Renal cortical epithelial cell (primary cell): ENCODE results near the gene BANP. TPM values are rescaled to one million over a fixed set of nuclear protein-coding genes. Genes with fewer than 3 reads are reported as not detected.
A peak's percentile ranks its signal among the peaks of the same experiment; 100 is the strongest.
"Not testable (repeated sequence)": the region's sequence is repeated elsewhere in the genome, so short reads cannot be mapped to it uniquely, and the experiment has no call there.

Experiments
- DNase-seq: peaks from one replicate; pipeline ENCODE4 v3.0.0-alpha.2; 2011; ENCODE audit warnings: low read depth
- total RNA-seq: library from RNA; depleted of rRNA; stranded (reverse); fragments of >200 nt; gene quantifications from 2 replicates; pipeline ENCODE4 v1.2.3, GENCODE V29; 2014

The BANP gene
- total RNA-seq, 1 donor from 2014 or later = 27.9 TPM

DNA sequence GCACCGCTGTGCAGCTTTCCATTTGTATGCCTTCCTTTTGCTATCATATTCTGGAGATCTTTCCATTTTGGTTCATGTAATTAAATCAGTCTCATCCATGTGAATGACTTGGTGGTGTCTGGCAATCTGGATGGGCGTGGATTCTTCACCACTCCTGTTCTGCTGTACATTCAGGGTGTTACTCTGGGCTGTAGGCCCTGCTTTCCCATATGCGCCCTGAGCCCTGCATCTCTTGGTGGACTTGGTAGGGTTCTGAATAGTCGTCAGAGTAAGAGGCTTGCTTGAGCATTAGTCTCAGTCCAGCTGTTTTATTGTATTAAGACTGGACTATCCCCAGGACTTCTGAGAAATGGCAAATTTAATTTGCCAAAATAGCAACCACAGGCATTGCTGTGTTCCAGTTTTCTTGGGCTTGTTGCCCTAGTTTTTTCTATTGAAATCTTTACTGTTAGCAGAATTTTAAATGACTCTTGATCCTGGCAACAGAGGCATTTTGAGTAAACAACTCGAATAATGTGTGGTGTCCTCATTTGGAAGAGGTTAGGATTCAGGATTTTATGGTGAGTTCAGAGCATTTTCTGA lies 14.9 kb downstream of the BANP start:
- DNase-seq = peak; percentile 39

DNA sequence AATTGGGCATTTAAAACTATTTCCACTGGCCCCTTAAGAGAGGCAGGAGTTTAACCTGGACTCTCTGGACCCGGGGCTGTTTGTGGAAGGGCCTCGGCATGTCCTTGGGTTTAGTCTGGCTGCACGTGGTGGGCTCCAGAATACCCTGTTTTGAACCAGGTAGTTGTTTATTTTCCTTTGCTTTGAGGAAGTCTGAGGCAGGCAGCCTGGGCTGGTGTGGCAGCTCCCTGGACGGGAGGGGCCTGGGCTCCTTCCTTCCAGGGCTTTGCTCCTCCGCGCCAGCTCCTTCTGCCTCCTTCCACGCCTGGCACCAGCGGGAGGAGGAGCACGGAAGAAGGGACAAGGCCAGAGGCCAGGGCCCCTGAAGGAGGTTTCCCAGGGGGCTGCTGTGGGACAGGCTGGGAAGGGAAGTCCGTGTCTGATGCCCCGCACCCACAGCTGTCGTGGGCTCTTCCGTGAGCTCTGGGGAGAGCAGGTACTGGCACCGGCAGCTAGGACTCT lies 15.5 kb downstream of the BANP start:
- DNase-seq = peak; percentile 28

DNA sequence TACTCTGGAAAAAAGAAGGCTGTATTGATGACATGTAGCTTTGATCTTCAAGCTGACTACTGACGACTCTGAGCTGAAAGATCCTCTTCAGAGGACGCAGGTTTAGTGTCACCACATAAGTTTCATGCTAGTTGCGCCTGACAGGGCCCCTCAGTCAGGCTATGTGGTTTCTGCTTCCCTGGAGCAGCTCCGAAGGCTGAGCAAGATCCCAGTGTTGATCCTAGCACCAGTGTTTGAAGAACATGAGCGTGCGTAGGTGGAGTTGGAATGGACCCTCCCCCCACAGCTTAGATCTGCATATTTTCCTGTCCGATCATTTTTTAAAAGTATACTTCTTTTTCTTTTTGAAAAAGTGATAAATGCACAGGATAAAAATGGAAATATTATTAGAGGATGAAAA lies 17.3 kb downstream of the BANP start:
- DNase-seq = peak; percentile 9

GRCh38 chr16:87970186-87970585 lies 19.0 kb downstream of the BANP start:
- DNase-seq = peak; percentile 94

GRCh38 chr16:87971933-87972332 lies 20.7 kb downstream of the BANP start:
- no peak for DNase-seq

DNA sequence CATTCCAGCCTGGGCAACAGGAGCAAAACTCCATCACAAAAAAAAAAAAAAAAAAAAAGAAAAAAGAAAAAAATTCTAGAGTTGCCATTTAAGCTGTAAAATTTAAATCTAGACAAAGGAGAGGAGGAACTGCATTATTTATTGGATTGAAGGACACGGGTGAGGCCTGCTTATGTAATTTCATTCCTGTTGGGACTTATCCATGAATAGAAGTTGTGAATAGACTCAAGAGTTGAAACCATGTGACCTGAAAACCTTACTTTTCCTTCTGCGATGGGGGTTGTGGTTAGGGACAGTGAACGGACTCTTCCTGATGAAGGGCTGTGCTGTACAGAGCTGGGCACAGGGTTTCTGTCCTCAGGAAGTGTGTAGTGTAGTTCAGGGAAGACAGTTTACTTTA lies 22.5 kb downstream of the BANP start:
- no peak for DNase-seq

- DNase-seq = no peak
These were observed 22.9 kb downstream of the BANP start for GRCh38 chr16:87974178-87974577.

GRCh38 chr16:87976665-87977064 lies 25.4 kb downstream of the BANP start:
- DNase-seq = no peak

DNA sequence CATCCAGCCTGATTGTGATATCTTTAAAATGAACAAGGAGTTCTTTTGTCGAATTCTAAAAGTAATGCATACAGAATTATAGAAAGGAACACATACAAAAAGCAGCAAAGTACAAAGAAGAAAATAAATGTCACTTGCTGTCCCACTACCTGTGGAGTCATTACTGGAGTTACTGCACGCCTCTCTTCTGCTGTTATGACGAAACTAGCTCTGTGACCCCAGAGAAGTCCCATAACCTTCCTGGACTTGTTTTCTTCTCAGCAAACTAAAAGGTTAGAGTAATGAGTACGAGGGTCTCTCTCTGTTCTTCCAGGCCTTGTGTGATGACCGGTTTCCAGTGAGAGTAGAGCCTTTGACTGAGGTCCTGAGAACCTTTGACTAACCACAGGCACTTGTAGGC lies 26.9 kb downstream of the BANP start:
- DNase-seq = no peak

DNA sequence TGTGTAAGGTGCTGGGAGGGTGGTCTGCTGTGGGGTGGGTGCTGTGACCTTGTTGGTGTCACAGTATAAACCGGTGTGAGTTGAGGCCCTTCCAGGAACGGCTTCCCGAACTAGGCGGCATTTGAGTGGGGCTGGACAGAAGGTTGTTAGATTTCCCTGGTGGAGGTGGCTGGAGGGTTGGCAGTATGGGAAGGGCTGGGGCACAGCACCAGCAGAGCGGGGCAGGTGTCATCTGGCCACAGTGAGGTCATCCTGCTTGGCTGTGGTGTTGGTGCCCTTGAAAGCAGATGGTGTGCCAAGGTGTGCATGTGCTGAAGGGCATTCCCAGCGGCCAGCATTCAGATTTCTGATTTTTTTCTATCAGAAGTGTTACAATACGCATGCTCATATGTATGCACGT lies 28.1 kb downstream of the BANP start:
- DNase-seq = no peak

DNA sequence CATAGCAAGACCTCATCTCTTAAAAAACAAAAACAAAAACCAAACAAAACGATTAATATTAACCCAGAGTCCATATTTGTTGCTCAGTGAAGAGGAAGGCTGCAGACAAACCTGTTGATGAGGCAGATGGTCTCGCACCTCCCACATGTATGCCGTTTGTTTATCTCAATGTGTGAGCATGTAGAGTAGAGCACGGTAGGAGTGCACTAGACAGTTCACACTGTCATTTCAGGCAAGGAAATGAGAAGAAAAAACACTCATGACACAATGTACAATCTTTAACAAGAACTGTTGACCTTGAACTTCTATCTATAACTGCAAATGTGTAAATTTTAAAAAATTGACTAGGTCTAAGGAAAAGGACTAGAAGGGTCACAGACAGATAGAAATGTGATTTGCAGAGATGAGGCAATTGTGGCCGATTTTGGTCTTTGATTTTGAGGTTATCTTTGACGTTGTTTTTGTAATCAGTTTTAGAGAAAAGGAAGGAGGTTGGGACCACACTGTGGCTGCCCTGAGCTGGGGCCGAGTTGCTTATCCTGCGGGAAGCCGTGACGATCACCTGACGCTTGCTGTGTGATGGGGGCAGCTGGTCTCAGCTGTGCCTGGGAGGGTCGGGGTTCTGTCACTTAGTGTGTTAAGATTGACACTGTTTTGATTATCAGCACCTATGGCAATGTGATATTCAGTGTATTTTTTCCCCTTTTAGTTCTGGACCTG lies 28.8 kb downstream of the BANP start:
- not testable (repeated sequence) for DNase-seq

DNA sequence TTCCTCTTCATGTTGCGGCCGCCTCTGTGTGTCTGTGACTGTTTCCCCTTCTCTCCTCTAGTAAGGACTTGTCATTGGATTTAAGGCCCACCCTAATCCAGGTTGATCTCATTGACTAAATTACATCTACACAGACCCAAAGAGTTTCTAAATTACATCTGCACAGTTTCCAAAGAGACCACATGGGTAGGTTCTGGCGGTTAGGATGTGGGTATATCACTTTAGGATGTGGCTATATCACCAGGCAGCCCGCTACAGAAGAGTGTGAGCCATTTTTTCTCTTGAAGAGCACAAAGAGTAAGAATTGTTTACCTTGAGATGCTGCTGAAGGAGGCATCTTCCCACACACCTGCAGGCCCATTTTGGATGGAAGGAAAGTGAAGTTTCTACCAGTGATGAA lies 30.1 kb downstream of the BANP start:
- DNase-seq = not testable (repeated sequence)

DNA sequence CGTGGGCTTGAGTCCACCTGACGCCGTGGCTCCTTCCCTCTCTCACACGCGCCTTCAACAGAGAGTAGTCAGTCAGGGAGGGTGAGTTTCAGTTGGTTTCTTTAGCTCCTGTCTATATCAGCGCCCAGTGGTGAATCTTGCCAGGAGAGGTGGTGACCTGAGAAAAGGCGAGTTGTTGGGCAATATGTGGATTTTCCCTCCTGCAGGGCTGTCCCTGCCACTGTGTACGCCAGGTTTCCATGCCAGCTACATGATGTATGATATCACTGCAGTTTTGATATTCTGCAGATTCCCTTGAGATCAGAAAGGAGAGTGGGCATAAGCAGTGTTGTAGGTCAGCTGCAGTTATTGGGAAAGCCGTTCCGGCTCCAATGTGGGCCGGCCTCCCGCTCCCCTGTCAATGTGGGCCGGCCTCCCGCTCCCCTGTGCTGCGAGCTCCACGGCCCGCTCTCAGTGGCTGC lies 31.4 kb downstream of the BANP start:
- peak; percentile 42 for DNase-seq

- peak; percentile 27 for DNase-seq
These were observed 32.0 kb downstream of the BANP start for GRCh38 chr16:87983072-87983736.

- DNase-seq = peak; percentile 68
These were observed 32.5 kb downstream of the BANP start for GRCh38 chr16:87983737-87984097.

GRCh38 chr16:87984180-87984579 lies 32.9 kb downstream of the BANP start:
- DNase-seq = peak; percentile 14

GRCh38 chr16:87984632-87985267 lies 33.5 kb downstream of the BANP start:
- DNase-seq = no peak

GRCh38 chr16:87985493-87985892 lies 34.3 kb downstream of the BANP start:
- DNase-seq = not testable (repeated sequence)

- peak; percentile 81 for DNase-seq
These were observed 35.2 kb downstream of the BANP start for GRCh38 chr16:87986361-87986849.

DNA sequence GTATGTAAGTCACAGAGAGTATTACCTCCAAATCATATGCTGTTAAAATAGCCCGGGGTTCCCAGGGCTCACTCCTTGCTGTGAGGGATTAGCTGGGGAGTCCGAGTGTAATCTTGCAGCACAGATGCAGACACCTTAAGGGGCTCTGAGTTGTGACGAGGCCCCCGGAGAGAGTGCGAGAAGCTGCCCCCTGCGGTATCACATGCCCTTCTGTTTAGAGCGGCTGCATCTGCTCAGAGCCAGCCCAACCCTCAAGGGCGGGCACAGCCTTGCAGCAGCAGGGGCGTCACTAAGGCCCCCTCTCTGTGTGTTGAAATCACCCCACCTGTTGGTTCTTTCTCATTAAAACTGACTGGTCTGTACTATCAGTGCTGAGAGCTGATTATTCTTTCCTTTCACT lies 37.4 kb downstream of the BANP start:
- DNase-seq = not testable (repeated sequence)

DNA sequence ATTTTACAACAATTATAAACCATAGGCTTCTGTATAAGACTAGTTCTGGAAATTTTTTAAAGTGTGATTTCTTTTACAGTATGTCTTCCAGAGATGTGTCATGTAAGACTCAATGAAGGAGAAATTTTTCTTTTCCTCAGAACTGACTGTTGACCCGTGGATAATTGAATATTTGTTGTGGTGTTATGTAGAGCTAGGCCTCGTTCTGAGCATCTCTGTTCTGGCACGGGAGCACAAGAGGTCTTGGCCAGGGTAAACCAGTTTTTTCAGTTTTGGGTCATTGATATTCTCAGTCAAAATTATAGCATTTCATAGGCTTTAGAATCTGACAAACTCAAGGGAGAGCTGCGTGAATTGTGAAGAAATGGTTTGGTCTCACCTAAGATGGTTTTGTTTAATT lies 39.0 kb downstream of the BANP start:
- DNase-seq = not testable (repeated sequence)

DNA sequence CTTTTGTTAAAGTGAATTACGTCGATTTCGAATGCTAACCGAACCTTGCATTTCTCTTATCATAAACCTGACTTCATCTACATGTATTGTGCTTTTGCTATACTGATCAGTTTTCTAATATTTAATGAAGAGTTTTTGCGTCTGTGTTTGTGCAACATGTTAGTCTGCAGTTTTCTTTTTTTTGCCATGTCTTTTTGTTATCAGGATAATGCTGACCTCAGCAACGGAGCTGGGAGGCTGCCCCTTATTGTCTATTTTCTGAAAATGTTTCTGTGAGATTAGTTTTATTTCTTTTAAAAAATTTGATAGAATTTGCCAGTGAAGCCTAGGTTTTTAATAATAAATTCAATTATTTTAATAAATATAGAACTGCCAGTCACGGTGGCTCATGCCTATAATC lies 40.9 kb downstream of the BANP start:
- not testable (repeated sequence) for DNase-seq
